ENCODE data around the gene ADCK1. TPM values are rescaled to one million over a fixed set of nuclear protein-coding genes. Genes with fewer than 3 reads are reported as not detected.

Gene ADCK1
- polyA plus RNA-seq, 3 donors: 3.7 to 33.0 (median 5.4) TPM

DNA sequence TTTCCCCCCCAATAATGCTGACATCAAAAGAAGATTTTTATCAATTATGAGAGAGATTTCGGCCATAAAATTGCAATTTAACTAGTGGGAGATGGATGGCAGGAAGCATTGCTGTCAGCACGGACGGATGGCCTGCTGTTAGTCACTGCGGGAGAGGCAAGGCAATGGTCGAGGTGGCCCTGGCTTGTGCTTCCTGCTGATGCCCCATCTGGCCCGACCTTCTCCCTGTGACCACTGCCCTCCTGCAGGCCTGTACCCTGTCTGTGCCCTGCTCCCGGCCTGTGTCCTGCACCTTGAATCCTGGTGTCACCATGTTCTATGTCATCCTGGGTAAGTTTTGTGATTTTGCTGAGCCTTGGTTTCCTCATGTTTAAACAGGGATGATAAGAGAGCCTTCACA is 67.6 kb downstream of the ADCK1 start:
- H3K27ac Mint-ChIP-seq: no peak overlapping the region
- Histone ChIP-seq H3K27ac (ENCODE audit: low read depth in 1 of 2, low read length in 2 of 2) (no peak overlapping the region), H3K4me2 (replicated peaks; ENCODE audit: extremely low read depth, low read length, poor library complexity, severe bottlenecking) (no peak overlapping the region), H3K4me1 (ENCODE audit: control insufficient read depth in 1 of 2, insufficient read depth in 2 of 2, low read length in 2 of 2) (no peaks in the 10 kb centered on the region), H3K36me3 (replicated peaks in 1 of 2; ENCODE audit: control insufficient read depth in 1 of 2, insufficient read depth in 2 of 2, low read length in 2 of 2) (no peaks in the 10 kb centered on the region), H3K27me3 (ENCODE audit: control insufficient read depth in 2 of 2, insufficient read depth in 2 of 2, low read length in 2 of 2) (no peaks in the 10 kb centered on the region), H3K4me3 (replicated peaks in 1 of 3; ENCODE audit: low read depth in 2 of 3, low read length in 3 of 3) (no peak overlapping the region), H3K79me2 (ENCODE audit: insufficient read depth, low read length) (no peaks in the 10 kb centered on the region), H3K9me3 (replicated peaks in 1 of 2; ENCODE audit: control insufficient read depth in 1 of 2, insufficient read depth in 1 of 2, low read length in 2 of 2) (peaks cover 0 to 5% of the 10 kb centered on the region in 2 donors), H3K9ac (ENCODE audit: insufficient read depth, low read length, poor library complexity, severe bottlenecking) (no peak overlapping the region), H4K20me1 (ENCODE audit: insufficient read depth, low read length) (peaks cover 1% of the 10 kb centered on the region), H2AFZ (ENCODE audit: insufficient read depth, low read depth, low read length, poor library complexity, severe bottlenecking) (no peak overlapping the region)
- TF ChIP-seq, protein P1, sequence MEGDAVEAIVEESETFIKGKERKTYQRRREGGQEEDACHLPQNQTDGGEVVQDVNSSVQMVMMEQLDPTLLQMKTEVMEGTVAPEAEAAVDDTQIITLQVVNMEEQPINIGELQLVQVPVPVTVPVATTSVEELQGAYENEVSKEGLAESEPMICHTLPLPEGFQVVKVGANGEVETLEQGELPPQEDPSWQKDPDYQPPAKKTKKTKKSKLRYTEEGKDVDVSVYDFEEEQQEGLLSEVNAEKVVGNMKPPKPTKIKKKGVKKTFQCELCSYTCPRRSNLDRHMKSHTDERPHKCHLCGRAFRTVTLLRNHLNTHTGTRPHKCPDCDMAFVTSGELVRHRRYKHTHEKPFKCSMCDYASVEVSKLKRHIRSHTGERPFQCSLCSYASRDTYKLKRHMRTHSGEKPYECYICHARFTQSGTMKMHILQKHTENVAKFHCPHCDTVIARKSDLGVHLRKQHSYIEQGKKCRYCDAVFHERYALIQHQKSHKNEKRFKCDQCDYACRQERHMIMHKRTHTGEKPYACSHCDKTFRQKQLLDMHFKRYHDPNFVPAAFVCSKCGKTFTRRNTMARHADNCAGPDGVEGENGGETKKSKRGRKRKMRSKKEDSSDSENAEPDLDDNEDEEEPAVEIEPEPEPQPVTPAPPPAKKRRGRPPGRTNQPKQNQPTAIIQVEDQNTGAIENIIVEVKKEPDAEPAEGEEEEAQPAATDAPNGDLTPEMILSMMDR (IDR thresholded peaks at IDR 0.05): no peak
- H3K4me3 Mint-ChIP-seq: no peak overlapping the region
- intact Hi-C loops (cut with micrococcal nuclease): loop anchor here in 1 of 2 donors (10.0 kb wide), 1 partner anchor 697 kb away; no protein-coding TSS in a partner anchor
- peaks cover 0 to 9% (median 4%) of the 10 kb centered on the region in 7 donors for H3K9me3 Mint-ChIP-seq
- peaks cover 0 to 2% (median 1%) of the 10 kb centered on the region in 3 donors for H3K27me3 Mint-ChIP-seq (ENCODE audit: low read depth in 3 of 3)
- H3K36me3 Mint-ChIP-seq: peaks cover 19 to 23% of the 10 kb centered on the region in 2 donors
- no peaks in the 10 kb centered on the region for H3K4me1 Mint-ChIP-seq
- 81% methylated on average over 4 of the region's 7 CpGs for whole genome bisulfite sequencing (ENCODE audit: insufficient coverage)
- no peak for DNase-seq

DNA sequence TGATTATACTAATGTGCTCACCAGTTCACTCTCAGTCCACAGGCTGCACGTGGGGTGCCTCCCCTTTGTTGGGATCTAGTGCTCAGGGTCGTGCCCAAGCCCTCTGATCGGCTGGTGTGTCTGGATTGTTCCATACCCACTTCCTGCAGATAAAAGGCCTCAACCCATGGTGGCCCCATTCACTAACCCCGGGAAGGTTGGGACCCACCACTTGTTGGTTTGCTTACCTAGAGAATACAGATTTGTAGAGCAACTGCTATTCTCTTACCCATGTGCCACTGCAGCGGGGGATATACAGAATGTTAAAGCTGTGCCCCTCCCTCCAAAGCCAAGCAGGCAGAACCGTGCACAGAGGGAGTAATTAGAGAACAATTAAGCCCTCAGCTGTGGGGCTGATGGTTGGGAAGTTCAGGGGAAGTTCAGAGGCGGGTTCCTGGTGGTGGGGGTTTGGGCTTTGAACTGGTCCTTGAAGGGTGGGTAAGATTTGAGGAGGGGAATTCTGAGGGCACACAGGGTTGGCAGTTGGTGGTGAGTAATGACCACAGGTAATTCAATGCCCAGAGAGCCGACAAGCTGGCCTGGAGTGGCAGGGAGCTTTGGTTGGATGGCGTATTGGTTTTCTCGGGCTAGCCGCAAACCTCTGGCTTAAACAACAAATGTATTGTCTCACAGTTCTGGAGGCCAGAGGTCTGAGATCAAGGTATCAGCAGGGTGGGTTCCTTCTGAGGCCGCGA is 68.8 kb downstream of the ADCK1 start:
- no peaks in the 10 kb centered on the region for H3K27me3 ChIP-seq (ENCODE audit: control insufficient read depth in 2 of 2, insufficient read depth in 2 of 2, low read length in 2 of 2)
- peaks cover 23 to 25% of the 10 kb centered on the region in 2 donors for H3K36me3 Mint-ChIP-seq
- H3K9me3 ChIP-seq (replicated peaks in 1 of 2; ENCODE audit: control insufficient read depth in 1 of 2, insufficient read depth in 1 of 2, low read length in 2 of 2): peaks cover 7 to 16% of the 10 kb centered on the region in 2 donors
- peaks cover 0 to 2% (median 1%) of the 10 kb centered on the region in 3 donors for H3K27me3 Mint-ChIP-seq (ENCODE audit: low read depth in 3 of 3)
- peaks cover 0 to 3% of the 10 kb centered on the region in 2 donors for H3K36me3 ChIP-seq (replicated peaks in 1 of 2; ENCODE audit: control insufficient read depth in 1 of 2, insufficient read depth in 2 of 2, low read length in 2 of 2)
- H2AFZ ChIP-seq (ENCODE audit: insufficient read depth, low read depth, low read length, poor library complexity, severe bottlenecking): no peak overlapping the region
- H3K79me2 ChIP-seq (ENCODE audit: insufficient read depth, low read length): no peaks in the 10 kb centered on the region
- H3K27ac ChIP-seq (ENCODE audit: low read depth in 1 of 2, low read length in 2 of 2): no peak overlapping the region
- H3K4me1 Mint-ChIP-seq: no peaks in the 10 kb centered on the region
- DNase-seq: no peak
- no peak overlapping the region for H3K4me3 ChIP-seq (replicated peaks in 1 of 3; ENCODE audit: low read depth in 2 of 3, low read length in 3 of 3)
- intact Hi-C loops (cut with micrococcal nuclease): loop anchor here in 1 of 2 donors (10.0 kb wide), 1 partner anchor 696 kb away; no protein-coding TSS in a partner anchor
- TF ChIP-seq, protein P1 (IDR thresholded peaks at IDR 0.05): no peak
- H4K20me1 ChIP-seq (ENCODE audit: insufficient read depth, low read length): no peaks in the 10 kb centered on the region
- H3K4me1 ChIP-seq (ENCODE audit: control insufficient read depth in 1 of 2, insufficient read depth in 2 of 2, low read length in 2 of 2): no peaks in the 10 kb centered on the region
- no peak overlapping the region for H3K9ac ChIP-seq (ENCODE audit: insufficient read depth, low read length, poor library complexity, severe bottlenecking)
- H3K4me2 ChIP-seq (replicated peaks; ENCODE audit: extremely low read depth, low read length, poor library complexity, severe bottlenecking): no peak overlapping the region
- WGBS (ENCODE audit: insufficient coverage): 100% methylated on average over 4 of the region's 13 CpGs
- H3K4me3 Mint-ChIP-seq: no peak overlapping the region
- peaks cover 7 to 19% (median 11%) of the 10 kb centered on the region in 7 donors for H3K9me3 Mint-ChIP-seq
- H3K27ac Mint-ChIP-seq: peak overlapping the region in 2 of 7 donors; percentile 8 to 45
